ENCODE measurements around the gene HOMER3.
"Not testable (repeated sequence)": the region's sequence is repeated elsewhere in the genome, so short reads cannot be mapped to it uniquely, and the experiment has no call there.

The HOMER3 gene

DNA sequence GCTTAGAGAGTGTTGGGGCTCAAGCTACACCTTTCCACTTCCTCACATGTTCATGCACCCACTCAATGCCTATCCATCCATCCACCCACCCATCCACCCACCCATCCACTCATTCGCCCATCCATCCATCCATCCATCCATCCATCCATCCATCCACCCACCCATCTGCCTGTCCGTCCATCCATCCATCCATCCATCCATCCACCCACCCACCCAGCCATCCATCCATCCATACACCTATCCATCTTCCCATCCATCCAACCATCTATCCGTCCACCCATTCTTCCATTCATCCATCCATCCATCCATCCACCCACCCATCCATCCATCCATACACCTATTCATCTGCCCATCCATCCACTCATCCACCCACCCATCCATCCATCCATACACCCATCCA is 13.1 kb upstream of the HOMER3 start:
- DNase-seq (ENCODE audit: low spot score): no peak

DNA sequence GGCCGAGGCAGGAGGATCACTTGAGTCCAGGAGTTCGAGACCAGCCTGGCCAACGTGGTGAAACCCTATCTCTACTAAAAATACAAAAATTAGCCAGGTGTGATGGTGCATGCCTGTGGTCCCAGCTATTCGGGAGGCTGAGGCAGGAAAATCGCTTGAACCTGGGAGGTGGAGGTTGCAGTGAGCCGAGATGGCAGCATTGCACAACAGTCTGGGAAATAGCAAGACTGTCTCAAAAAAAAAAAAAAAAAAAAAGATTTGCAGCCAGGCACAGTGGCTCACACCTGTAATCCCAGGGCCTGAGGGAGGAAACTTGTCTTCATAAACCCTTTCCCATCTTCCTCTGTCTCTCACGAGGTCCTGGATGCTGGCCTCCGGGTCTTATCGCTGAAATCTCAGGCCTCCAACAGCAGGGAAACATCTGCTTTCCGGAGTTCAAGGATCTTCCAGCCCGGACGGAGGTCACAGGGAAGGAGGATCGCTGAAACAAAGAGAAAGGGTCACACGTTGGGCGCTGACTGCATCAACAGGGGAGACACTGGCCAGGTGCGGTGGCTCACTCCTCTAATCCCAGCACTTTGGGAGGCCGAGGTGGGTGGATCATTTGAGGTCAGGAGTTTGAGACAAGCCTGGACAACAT is 11.5 kb upstream of the HOMER3 start:
- DNase-seq (ENCODE audit: low spot score): not testable (repeated sequence)

DNA sequence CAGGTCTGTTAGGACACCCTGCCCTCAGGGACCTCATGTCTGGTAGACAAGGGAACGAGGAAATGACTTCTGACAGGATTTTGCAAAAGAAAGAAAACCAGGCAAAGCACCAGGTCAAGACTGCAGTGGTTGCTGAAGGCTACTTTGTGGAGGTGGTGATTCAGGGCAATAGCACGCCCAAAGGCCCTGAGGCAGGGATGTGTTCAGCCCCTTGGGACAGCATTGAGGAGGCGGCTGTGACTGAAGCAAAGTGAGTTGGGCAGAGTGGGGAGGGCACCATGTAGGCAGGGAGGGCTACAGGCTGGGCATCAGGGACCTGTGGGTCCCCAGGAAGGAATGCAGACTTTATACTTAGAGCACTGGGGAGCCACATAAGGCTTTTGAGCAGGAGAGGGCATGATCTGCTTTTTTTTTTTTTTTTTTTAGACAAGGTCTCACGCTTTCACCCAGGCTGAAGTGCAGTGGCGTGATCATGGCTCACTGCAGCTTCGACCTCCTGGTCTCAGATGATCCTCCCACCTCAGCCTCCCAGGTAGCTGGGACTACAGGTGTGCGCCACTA is 10.8 kb upstream of the HOMER3 start:
- no peak for DNase-seq (ENCODE audit: low spot score)

DNA sequence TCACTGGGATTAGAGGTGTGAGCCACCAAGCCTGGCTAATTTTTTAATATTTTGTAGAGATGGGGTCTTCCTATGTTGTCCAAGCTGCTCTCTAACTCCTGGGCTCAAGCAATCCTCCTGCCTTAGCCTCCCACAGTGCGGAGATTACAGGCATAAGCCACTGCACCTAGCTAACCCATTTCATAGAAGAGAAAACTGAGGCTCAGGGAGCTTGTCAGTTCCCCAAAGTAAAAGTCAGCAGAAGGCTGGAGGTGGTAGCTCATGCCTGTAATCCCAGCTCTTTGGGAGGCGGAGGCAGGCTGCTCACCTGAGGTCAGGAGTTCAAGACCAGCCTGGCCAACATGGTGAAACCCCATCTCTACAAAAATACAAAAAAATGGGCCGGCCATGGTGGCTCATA is 8.8 kb upstream of the HOMER3 start:
- DNase-seq (ENCODE audit: low spot score): no peak

DNA sequence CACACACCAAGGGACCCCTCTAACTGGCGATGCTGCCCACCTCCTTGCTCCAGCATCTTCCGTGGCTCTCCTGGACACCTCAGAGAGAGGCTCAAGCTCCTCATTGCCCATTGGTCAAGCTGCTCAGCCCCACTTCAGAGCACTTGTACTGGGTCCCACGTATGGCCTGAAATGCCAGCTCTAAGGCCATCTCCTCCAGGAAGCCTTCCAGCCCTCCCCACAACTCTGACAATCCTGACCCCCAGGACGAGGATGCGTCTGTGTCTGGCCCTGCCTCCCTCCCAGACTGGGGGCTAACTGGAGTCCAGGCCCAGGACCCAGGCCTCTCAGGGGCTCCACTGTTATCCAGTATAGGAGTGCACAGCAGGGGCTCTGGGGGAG is 7.9 kb upstream of the HOMER3 start:
- DNase-seq (ENCODE audit: low spot score): no peak

DNA sequence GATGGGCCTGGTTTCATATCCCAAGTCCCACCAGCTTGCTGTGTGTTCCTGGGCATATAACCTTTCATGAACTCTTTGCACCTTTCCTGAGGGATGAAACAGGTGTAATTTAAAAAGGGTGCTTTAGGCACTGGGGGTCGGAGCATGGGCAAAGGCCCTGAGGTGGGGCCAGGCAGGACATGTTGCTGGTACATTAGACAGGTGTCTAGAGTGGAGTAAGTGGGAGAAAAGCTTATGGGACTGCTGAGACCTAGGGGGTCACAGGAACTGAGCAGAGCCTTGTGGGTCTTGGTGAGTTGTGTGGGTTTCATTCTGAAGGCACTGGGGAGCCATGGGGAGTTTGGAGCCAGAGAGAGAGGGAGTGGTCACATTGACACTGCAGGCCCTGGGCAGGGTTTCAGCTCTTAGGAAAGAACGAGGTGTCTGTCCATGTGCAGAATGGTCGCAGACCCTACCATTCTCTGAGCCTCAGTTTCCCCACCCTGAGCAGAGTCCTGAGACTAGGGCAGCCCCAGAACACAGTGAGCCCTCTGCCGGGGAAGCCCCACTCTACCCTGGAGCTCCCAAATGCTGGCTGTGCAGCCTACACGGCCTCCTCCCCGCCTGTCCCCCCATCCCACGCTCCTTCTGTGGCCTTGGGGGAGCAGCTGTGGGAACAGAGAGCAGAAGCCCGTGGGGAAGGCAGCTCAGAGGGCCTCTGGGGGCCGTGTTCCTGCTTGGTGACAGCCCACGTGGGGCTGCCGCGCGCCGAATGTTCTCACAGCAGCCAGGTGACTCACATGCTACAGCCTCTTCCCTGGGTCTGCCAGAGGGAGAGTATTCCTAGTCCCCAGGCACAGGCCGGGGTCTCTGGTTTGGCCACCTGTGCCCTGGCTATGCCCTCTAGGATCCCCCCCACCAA is 7.3 kb upstream of the HOMER3 start:
- no peak for DNase-seq (ENCODE audit: low spot score)

DNA sequence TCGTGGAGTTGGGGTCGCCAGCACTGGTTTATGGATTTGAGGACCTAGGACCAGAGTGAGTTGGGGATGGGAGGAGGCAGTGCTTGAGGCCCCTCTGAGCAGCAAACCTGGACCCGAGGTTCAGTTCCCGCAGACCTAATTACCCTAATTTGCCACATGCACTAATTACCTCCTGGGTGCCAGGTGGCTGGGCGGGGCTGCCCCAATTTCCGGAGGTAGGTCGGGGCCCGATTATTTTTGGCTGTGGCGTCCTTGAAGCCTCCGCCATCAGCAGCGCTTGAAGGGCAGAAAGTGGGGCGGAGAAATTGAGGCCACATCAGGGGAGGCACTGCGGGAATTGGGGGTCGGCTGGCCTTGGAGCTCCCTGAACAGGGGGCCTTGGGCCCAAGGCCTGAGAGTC is 5.9 kb upstream of the HOMER3 start:
- no peak for DNase-seq (ENCODE audit: low spot score)

DNA sequence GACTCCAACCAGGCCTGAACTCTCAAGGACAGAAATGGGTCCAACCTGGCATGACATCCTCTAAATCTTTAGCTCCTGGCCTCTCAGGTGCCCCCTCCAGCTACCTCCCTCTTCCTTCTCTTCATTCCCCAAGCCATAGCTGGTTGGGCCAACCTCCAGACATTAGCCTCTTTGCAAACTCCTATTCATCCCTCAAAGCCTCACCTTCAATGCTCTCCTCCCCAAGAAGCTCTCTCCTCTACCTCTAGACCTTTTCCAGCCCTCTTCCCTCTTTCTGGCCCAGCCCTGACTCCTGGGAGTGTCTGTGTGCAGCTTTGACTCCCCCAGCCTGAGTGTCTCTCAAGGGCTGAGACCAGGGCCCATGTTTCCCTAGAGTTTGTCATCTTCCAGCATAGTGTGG is 5.3 kb upstream of the HOMER3 start:
- no peak for DNase-seq (ENCODE audit: low spot score)

DNA sequence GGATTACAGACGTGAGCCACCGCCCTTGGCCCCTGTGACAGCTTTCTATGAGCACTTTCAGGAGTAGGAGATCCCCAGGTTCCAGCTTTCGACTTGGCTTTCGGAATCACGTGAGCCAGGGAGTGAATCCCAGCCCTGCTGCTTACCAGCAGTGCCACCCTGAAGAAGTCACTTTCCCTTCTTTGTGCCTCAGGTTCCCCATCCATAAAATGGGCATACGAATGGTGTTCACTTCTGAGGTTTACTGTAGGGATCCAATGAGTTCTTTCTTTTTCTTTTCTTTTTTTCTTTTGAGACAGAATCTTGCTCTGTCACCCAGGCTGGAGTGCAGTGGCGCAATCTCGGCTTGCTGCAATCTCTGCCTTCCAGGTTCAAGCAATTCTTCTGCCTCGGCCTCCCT is 4.3 kb upstream of the HOMER3 start:
- no peak for DNase-seq (ENCODE audit: low spot score)

DNA sequence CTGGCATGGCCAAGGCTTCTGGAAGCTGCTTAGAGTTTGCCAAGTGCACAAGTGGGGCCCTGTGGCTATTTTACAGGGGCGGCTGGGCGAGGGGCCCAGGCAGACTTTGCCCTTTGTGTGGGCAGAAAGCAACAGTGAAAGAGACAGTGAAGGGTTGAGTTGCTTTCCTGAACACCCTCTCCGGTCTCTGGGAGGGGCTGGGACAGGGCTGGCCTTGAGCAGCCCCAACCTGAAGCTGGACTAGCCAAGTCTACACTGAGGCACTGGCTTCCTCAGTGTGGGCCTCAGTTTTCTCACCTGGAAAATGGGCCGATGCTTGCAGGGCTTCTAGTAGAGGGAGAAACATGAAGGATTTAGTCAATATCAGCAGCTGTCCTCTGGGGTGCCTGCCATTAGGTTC is 2.4 kb upstream of the HOMER3 start:
- no peak for DNase-seq (ENCODE audit: low spot score)

DNA sequence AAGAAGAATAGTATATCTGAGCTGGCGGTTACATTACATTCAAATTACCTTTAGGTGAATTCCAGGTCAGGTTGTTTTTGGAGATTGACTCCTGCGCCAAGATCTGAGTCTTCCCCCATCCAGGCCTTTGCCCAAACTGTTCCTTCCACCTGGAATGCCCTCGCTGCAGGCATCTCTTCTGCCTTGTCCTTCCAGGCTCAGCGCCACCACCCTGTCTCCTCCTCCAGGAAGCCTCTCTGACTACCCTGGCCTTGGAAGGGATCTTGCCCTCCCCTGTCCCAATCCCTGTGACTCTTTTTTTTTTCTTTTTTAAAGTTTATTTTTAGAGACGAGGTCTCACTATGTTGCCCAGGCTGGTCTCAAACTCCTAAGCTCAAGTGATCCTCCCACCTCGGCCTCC is 1.7 kb upstream of the HOMER3 start:
- DNase-seq (ENCODE audit: low spot score): no peak

DNA sequence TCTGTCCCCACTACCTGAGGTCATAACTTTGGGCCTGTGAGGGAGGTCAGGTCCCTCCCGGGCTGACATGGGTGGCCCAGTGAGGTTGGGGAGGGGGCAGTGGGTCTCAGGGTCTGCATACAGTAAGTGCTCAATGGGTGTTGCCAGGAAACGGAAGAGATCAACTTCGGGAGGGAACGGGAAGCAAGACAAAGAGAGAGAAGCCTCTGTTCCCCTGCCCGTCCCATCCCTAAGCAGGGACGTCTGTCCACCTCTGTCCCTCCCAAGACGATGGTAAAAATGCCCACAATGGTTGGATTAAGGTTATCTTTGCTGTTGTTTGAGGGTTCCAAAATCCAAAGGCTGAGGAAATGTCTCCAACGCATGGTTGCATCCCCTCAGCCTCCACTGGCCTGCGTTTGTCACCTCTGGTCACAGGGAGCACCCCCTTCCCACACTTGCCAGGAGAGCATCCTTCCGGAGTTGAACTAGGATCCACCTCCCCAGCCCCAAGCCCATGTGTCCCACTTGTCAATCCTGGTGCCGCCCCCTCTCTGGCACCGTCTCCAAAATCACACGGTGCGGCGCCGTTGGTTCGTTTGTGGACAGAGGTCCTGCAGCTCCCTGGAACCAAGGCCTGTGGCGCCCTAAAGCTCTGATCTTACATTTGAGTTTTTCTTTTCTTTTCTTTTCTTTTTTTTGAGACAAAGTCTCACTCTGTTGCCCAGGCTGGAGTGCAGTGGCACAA is 774 bp upstream of the HOMER3 start:
- DNase-seq (ENCODE audit: low spot score): no peak

DNA sequence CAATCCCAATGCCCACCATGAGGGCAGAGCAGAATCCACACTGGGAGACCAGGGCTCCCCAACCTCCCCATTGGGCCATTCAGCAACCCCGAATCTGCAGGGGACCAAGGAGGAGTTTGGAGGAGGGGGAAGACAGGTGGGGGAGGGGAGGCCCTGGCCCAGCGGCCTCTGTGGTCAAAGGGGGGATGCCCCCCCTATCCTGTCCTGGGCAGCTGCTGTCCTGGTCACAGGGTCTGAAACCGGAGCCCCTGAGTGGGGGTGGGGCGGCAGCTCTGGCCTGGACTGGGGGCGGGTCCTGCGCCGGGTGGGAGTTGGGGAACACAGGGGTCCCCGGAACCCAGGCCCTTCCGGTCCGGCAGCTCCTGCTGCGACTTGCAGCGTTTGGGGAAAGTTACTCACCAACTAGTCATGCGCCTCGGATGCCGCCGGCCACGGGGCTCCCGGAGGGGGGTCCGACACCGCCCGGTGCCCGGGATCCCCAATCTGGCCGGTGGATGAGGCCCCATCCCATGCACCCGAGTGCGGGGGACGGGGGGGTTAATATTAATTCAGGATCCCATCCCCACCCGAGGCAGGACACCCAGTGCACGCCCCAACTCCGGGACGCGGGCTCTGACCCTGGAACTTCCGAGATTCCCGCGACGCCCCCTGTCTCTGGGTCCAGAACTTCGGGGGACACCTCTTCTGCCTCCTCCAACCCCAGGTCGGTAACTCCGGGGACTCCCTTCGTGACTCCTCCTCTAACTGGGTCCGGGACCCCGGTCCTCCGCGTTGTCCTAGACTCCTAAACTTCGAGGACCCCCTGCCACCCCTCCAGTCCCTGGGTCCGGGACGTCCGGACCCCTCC is 872 bp downstream of the HOMER3 start:
- DNase-seq (ENCODE audit: low spot score): peak; percentile 83

DNA sequence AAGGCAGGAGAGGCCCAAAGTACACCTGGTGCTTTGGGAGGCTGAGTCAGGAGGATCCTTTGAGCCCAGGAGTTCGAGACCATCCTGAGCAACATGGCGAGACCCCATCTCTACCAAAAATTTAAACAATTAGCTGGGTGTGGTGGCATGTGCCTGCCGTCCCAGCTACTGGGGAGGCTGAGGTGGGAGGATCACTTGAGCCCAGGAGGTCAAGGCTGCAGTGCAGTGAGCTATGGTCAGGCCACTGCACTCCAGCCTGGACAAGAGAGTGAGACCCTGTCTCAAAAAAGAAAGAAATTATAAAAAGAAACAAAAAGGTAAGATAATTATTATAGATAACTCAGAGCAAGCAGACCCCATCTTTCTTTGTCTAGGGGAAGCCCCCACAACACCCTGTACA is 1.9 kb downstream of the HOMER3 start:
- no peak for DNase-seq (ENCODE audit: low spot score)

DNA sequence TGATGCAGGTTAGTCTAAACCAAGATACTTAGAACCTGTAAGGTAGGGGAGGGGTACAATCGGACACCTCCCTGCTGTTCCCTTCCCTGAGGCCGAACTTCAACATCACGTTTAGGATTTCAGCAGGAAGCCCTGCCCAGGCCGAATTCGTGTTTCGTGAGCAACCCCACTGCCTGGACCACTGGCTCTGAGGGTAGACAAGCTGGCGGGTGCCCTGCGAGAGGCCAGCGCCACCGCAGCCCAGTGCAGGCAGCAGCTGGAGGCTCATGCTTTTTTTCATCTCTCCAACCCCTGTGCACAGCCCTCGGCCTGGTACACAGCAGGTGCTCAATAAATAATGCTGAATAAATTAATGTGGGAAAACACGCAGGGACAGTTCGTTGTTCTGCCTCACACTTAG is 7.7 kb downstream of the HOMER3 start:
- no peak for DNase-seq (ENCODE audit: low spot score)

DNA sequence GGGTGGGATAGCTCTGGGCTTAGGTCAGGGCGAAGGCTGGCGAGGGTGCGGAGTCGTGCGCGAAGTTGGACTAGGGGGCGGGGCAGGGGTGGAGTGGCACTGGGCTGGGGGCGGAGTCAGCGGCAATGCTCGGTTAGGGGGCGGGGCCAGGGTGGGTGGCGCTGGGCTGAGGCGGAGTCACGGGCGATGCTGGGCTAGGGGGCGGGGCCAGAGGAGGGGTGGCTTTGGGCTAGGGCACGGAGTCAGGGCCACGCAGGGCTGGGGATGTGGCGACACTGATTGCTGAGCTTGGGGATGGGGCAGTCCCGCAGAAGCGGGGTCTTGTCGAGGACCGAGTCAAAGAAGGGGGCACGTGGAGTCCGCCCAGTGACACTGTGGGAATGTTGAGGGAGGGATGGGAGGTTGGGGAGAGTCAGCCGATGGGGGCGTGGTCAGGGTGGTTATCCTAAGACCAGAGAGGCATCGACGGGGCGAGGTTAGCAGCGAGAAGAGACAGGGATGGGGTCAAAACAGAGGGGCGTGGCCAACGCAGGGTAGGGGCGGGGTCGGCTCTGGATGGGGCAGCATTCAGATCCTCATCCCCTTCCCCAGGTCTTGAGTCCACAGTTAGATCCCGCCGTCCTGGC is 8.7 kb downstream of the HOMER3 start:
- peak; percentile 20 for DNase-seq (ENCODE audit: low spot score)

DNA sequence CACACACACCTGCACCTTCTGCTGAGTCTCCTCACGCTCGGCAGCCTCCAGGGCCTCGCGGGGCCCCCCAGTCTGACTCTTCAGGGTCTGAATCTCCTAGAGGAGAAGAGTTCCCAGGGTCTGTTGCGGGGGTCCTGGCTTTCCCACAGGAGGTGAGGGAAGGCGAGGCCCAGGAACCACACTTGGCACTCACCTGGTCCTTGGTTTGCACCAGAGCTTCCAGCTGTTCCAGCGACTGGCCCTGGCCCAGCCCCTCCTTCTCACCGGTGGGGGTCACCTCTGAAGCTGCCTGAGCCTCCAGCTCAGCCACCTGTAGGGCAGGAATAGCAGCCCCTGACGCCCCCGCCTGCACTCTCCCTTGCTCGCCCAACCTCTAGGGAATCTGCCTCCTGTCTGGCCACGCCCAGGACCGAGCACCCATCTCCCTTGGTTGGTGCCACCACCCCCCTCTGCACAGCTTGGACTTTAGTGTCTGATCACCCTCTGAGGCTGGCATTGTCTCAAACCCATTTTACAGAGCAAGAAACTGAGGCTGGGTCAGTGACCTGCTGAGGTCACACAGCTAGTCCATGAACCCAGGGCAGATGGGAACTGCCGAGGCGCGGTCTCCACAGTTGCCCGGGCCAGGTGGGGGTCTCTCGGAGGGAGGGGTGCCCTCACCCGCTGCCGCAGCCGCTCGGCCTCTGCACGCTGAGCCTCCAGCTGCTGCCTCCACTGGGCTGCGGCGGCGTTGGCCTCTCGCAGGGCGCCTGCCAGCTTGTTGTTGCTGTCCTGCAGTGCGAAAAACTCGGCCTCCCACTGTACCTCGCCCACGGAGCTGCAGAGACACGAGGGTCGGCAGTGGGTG is 9.5 kb downstream of the HOMER3 start:
- DNase-seq (ENCODE audit: low spot score): no peak

DNA sequence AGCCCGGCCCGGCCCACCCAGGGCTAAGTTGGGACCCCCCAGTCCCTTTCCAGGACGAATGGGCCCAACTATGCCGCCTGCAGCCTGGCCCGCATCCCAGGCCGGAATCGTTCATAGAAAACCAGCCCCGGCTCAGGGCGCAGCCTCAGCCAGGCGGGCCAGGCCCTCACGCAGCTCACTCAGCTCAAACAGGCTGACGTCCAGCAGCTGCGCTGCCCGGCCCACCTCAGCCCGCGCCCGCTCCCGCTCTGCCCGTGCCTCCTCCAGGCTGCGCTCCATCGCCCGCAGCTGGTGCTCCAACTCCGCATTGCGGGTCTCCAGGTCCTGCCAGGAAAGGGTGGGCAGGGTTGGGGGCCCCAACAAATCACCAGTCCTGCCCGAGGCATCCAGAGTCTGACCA is 11.7 kb downstream of the HOMER3 start:
- no peak for DNase-seq (ENCODE audit: low spot score)

DNA sequence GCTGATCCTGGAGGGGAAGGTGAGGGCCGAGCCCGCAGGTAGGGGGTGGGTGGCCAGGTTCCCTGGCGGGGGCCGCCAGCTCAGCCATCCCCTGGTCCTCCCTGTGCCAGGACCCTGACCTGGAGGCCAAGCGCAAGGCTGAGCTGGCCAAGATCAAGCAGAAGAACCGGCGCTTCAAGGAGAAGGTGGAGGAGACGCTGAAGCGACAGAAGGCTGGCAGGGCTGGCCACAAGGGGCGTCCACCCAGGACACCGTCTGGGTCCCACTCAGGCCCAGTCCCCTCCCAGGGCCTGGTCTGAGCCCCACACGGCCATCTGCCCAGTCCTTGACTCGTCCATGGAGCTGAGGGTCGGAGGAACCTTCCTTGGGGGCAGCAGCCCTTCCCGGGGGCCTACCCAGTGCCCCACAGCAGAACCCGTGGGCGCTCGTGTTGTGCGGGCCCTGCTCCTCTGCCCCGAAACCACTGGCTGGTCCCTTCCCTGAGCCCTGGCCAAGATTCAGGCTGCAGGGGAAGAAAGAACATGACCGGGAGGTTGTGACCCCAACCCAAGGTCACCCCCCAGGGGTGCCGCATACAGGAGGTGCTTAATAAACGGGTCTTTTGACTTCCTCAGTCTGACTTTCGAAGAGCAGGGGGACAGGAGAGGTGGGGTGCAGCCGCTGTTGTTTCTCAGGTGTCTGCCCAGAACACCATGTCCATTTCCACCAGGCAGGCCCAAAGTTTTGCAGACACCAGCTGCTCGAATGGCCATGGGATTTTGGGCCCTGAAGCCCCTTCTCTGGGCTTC is 12.8 kb downstream of the HOMER3 start:
- no peak for DNase-seq (ENCODE audit: low spot score)

Measured in RKO (cell line).